ENCODE data around the gene GPI. TPM values are rescaled to one million over a fixed set of nuclear protein-coding genes. Genes with fewer than 3 reads are reported as not detected.
"Not testable (repeated sequence)": the region's sequence is repeated elsewhere in the genome, so short reads cannot be mapped to it uniquely, and the experiment has no call there.

The GPI gene
- total and polyA plus RNA-seq, 2 donors (not counting 1 experiment from before 2014, with no cell fraction given), result 112 to 173 TPM

DNA sequence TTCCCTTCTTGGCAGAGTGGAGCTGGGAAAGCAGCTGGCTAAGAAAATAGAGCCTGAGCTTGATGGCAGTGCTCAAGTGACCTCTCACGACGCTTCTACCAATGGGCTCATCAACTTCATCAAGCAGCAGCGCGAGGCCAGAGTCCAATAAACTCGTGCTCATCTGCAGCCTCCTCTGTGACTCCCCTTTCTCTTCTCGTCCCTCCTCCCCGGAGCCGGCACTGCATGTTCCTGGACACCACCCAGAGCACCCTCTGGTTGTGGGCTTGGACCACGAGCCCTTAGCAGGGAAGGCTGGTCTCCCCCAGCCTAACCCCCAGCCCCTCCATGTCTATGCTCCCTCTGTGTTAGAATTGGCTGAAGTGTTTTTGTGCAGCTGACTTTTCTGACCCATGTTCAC lies 34.9 kb downstream of the GPI start:
- no peak for TF ChIP-seq EZH2 (IDR thresholded peaks at IDR 0.05; ENCODE audit: low read length, missing control alignments)
- TF ChIP-seq, protein P1, sequence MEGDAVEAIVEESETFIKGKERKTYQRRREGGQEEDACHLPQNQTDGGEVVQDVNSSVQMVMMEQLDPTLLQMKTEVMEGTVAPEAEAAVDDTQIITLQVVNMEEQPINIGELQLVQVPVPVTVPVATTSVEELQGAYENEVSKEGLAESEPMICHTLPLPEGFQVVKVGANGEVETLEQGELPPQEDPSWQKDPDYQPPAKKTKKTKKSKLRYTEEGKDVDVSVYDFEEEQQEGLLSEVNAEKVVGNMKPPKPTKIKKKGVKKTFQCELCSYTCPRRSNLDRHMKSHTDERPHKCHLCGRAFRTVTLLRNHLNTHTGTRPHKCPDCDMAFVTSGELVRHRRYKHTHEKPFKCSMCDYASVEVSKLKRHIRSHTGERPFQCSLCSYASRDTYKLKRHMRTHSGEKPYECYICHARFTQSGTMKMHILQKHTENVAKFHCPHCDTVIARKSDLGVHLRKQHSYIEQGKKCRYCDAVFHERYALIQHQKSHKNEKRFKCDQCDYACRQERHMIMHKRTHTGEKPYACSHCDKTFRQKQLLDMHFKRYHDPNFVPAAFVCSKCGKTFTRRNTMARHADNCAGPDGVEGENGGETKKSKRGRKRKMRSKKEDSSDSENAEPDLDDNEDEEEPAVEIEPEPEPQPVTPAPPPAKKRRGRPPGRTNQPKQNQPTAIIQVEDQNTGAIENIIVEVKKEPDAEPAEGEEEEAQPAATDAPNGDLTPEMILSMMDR (conservative IDR thresholded peaks at IDR 0.05 in 1 of 2, IDR thresholded peaks at IDR 0.05 in 1 of 2; ENCODE audit: low read depth in 1 of 2, low read length in 2 of 2), result no peak
- no peaks in the 10 kb centered on the region for H3K9me3 ChIP-seq (ENCODE audit: control insufficient read depth, insufficient read depth, low read depth, low read length)
- H3K27me3 ChIP-seq (ENCODE audit: control insufficient read depth, insufficient read depth, low read length), result no peaks in the 10 kb centered on the region
- no peak overlapping the region for H3K27ac ChIP-seq (ENCODE audit: insufficient read depth, low read length)
- no peaks in the 10 kb centered on the region for H3K79me2 ChIP-seq (ENCODE audit: control insufficient read depth, insufficient read depth, low read length)
- H2AFZ ChIP-seq (ENCODE audit: low read length), result no peak overlapping the region
- peaks cover 16% of the 10 kb centered on the region for H3K36me3 ChIP-seq (ENCODE audit: control insufficient read depth, insufficient read depth, low read length)
- H3K4me2 ChIP-seq (ENCODE audit: extremely low read depth, insufficient read depth, low read length), result no peak overlapping the region
- no peaks in the 10 kb centered on the region for H4K20me1 ChIP-seq (ENCODE audit: control insufficient read depth, extremely low read depth, insufficient read depth, low read length)
- no peak overlapping the region for H3K9ac ChIP-seq (ENCODE audit: insufficient read depth, low read length)
- H3K4me1 ChIP-seq (ENCODE audit: control insufficient read depth, extremely low read depth, insufficient read depth, low read length), result no peaks in the 10 kb centered on the region
- H3K4me3 ChIP-seq (replicated peaks in 1 of 4; ENCODE audit: control extremely low read depth in 1 of 4, insufficient read depth in 1 of 4, low read depth in 3 of 4, low read length in 4 of 4), result no peak overlapping the region
- DNase-seq (ENCODE audit: low read depth in 2 of 2), result no peak

DNA sequence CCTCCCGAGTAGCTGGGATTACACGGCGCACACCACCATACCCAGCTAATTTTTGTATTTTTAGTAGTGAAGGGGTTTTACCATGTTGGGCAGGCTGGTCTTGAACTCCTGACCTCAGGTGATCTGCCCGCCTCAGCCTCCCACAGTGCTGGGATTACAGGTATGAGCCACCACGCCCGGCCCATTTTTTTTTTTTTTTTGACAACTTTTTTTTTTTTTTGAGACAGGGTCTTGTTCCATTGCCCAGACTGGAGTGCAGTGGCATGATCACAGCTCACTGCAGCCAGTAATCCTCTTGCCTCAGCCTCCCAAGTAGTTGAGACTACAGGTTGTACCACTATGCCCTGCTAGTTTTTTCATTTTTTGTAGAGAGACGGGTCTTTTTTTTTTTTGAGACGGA lies 35.8 kb downstream of the GPI start:
- DNase-seq (ENCODE audit: low read depth in 2 of 2); H3K9ac ChIP-seq (ENCODE audit: insufficient read depth, low read length); H3K79me2 ChIP-seq (ENCODE audit: control insufficient read depth, insufficient read depth, low read length); H4K20me1 ChIP-seq (ENCODE audit: control insufficient read depth, extremely low read depth, insufficient read depth, low read length); H3K27me3 ChIP-seq (ENCODE audit: control insufficient read depth, insufficient read depth, low read length); H3K27ac ChIP-seq (ENCODE audit: insufficient read depth, low read length); H3K4me2 ChIP-seq (ENCODE audit: extremely low read depth, insufficient read depth, low read length); H3K36me3 ChIP-seq (ENCODE audit: control insufficient read depth, insufficient read depth, low read length); H3K4me3 ChIP-seq (replicated peaks in 1 of 4; ENCODE audit: control extremely low read depth in 1 of 4, insufficient read depth in 1 of 4, low read depth in 3 of 4, low read length in 4 of 4); H3K4me1 ChIP-seq (ENCODE audit: control insufficient read depth, extremely low read depth, insufficient read depth, low read length); H3K9me3 ChIP-seq (ENCODE audit: control insufficient read depth, insufficient read depth, low read depth, low read length); H2AFZ ChIP-seq (ENCODE audit: low read length): not testable (repeated sequence)

DNA sequence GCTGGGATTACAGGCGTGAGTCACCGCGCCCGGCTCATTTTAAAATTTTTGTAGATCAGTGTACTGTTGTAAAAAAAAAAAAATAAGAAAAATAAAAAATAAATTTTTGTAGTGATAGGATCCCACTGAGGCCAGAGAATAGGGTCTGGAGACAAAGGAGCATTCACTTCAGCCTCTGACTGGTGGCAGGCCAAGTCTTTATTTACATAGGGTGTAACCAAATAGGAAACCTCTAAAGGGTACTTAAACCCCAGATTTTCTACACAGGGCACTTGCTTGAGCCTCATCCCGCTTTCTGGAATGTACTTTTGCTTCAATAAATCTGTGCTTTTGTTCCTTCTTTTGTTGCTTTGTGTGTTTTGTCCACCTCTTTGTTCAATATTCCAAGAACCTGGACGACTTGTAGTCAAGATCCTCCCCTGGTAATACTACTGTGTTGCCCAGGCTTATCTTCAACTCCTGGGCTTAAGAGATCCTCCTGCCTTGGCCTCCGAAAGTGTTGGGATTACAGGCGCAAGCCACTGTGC lies 37.1 kb downstream of the GPI start:
- no peak for DNase-seq (ENCODE audit: low read depth in 2 of 2)
- H3K79me2 ChIP-seq (ENCODE audit: control insufficient read depth, insufficient read depth, low read length), result no peaks in the 10 kb centered on the region
- no peaks in the 10 kb centered on the region for H3K27me3 ChIP-seq (ENCODE audit: control insufficient read depth, insufficient read depth, low read length)
- no peak overlapping the region for H2AFZ ChIP-seq (ENCODE audit: low read length)
- no peaks in the 10 kb centered on the region for H3K4me1 ChIP-seq (ENCODE audit: control insufficient read depth, extremely low read depth, insufficient read depth, low read length)
- H3K4me3 ChIP-seq (replicated peaks in 1 of 4; ENCODE audit: control extremely low read depth in 1 of 4, insufficient read depth in 1 of 4, low read depth in 3 of 4, low read length in 4 of 4), result no peak overlapping the region
- no peak overlapping the region for H3K27ac ChIP-seq (ENCODE audit: insufficient read depth, low read length)
- TF ChIP-seq, protein P1 (conservative IDR thresholded peaks at IDR 0.05 in 1 of 2, IDR thresholded peaks at IDR 0.05 in 1 of 2; ENCODE audit: low read depth in 1 of 2, low read length in 2 of 2), result no peak
- TF ChIP-seq EZH2 (IDR thresholded peaks at IDR 0.05; ENCODE audit: low read length, missing control alignments), result no peak
- H3K4me2 ChIP-seq (ENCODE audit: extremely low read depth, insufficient read depth, low read length), result no peak overlapping the region
- no peaks in the 10 kb centered on the region for H3K9me3 ChIP-seq (ENCODE audit: control insufficient read depth, insufficient read depth, low read depth, low read length)
- H4K20me1 ChIP-seq (ENCODE audit: control insufficient read depth, extremely low read depth, insufficient read depth, low read length), result no peaks in the 10 kb centered on the region
- H3K36me3 ChIP-seq (ENCODE audit: control insufficient read depth, insufficient read depth, low read length), result peaks cover 8% of the 10 kb centered on the region
- H3K9ac ChIP-seq (ENCODE audit: insufficient read depth, low read length), result no peak overlapping the region

All from fibroblast of lung (primary cell).